MCF 10A (cell line): ENCODE data around the gene SVIL. TPM values are rescaled to one million over a fixed set of nuclear protein-coding genes. Genes with fewer than 3 reads are reported as not detected.

Experiments
- BruUV-seq: library from RNA; stranded (reverse); fragments of 400-500 nt; replicated peaks from 2 replicates; lab custom pipeline; 2021; lab: Mats Ljungman, UMichigan
- CTCF ChIA-PET: fragments of 300-600 bp; sonication (Branson Sonifier 250); formaldehyde crosslinking; extraction: SDS; loops from one replicate; lab custom pipeline; 2021; ENCODE audit warnings: antibody characterized with exemption, inconsistent platforms; lab: Yijun Ruan, JAX
- POLR2A ChIA-PET: fragments of 300-600, 350-650 bp; sonication (Branson Sonifier 250); formaldehyde crosslinking; extraction: SDS; loops from one replicate; lab custom pipeline; 2020; ENCODE audit warnings: antibody characterized with exemption, inconsistent platforms; lab: Yijun Ruan, JAX
- DNase-seq: peaks from one replicate; pipeline ENCODE4 v3.0.0-alpha.2; 2018; ENCODE audit not compliant: unreplicated experiment
- H3K27ac Mint-ChIP-seq: one replicate; pipeline ENCODE4 v1.8.0; 2022; ENCODE audit warnings: mild to moderate bottlenecking, low read depth, mixed read lengths; ENCODE audit not compliant: unreplicated experiment
- H3K27me3 Mint-ChIP-seq: one replicate; pipeline ENCODE4 v1.8.0; 2022; ENCODE audit warnings: mixed read lengths; ENCODE audit not compliant: insufficient read depth, unreplicated experiment
- H3K36me3 Mint-ChIP-seq: one replicate; pipeline ENCODE4 v1.8.0; 2022; ENCODE audit warnings: mild to moderate bottlenecking, moderate library complexity, mixed read lengths; ENCODE audit not compliant: insufficient read depth, unreplicated experiment
- H3K4me1 Mint-ChIP-seq: one replicate; pipeline ENCODE4 v1.8.0; 2022; ENCODE audit warnings: mixed read lengths; ENCODE audit not compliant: insufficient read depth, unreplicated experiment
- H3K4me3 Mint-ChIP-seq: one replicate; pipeline ENCODE4 v1.8.0; 2022; ENCODE audit warnings: mild to moderate bottlenecking, moderate library complexity, mixed read lengths; ENCODE audit not compliant: unreplicated experiment
- H3K9me3 Mint-ChIP-seq: one replicate; pipeline ENCODE4 v1.8.0; 2022; ENCODE audit warnings: mixed read lengths; ENCODE audit not compliant: unreplicated experiment
- intact Hi-C: fragments of 100-400 bp; cut with micrococcal nuclease; formaldehyde crosslinking; loops from 2 replicates; pipeline ENCODE4 v1.14.1; 2022
- total RNA-seq: library from RNA; stranded (reverse); gene quantifications from 2 replicates; pipeline ENCODE4 v1.2.3, GENCODE V29; 2022
- TF ChIP-seq, protein P1 (sequence below): fragments of 200-600 bp; IDR thresholded peaks from one replicate; pipeline ENCODE4 v1.8.0; 2022; ENCODE audit warnings: antibody characterized with exemption, mild to moderate bottlenecking; ENCODE audit not compliant: unreplicated experiment

The SVIL gene
- total RNA-seq, 1 experiment from 2014 or later = 43.3 TPM

DNA sequence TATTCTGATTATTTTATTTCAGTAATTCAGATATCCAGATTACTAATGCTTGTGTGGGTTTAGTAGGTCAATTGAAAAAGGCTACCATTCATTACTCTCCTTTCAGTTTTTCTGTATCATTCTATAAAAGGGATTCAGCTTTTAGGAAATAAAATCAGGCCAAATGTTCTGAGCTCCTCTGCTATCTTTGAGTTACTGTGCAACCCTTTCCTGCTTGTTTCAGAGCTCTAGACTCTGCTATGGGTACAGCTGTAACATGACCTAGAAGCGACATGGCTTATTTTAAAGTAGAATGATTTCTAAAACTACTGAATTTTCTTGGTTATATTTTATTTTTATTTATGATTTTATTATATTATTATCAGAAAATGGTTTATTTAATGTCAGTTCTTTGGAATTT, 203.1 kb downstream of the SVIL start:
- TF ChIP-seq, protein P1, sequence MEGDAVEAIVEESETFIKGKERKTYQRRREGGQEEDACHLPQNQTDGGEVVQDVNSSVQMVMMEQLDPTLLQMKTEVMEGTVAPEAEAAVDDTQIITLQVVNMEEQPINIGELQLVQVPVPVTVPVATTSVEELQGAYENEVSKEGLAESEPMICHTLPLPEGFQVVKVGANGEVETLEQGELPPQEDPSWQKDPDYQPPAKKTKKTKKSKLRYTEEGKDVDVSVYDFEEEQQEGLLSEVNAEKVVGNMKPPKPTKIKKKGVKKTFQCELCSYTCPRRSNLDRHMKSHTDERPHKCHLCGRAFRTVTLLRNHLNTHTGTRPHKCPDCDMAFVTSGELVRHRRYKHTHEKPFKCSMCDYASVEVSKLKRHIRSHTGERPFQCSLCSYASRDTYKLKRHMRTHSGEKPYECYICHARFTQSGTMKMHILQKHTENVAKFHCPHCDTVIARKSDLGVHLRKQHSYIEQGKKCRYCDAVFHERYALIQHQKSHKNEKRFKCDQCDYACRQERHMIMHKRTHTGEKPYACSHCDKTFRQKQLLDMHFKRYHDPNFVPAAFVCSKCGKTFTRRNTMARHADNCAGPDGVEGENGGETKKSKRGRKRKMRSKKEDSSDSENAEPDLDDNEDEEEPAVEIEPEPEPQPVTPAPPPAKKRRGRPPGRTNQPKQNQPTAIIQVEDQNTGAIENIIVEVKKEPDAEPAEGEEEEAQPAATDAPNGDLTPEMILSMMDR = no peak
- POLR2A ChIA-PET = no interaction called here
- CTCF ChIA-PET = interaction anchor here (0.6 to 0.7 kb wide), 2 partner anchors 64 to 429 kb away, joined by 3 read pairs; no protein-coding TSS in a partner anchor
- H3K9me3 Mint-ChIP-seq = no peaks in the 10 kb centered on the region
- H3K4me3 Mint-ChIP-seq = no peak overlapping the region
- DNase-seq = no peak
- no TSS peak for BruUV-seq
- peaks cover 14% of the 10 kb centered on the region for H3K27me3 Mint-ChIP-seq
- intact Hi-C loops = no loop called here
- H3K4me1 Mint-ChIP-seq = peaks cover 7% of the 10 kb centered on the region
- H3K27ac Mint-ChIP-seq = no peak overlapping the region
- peaks cover 8% of the 10 kb centered on the region for H3K36me3 Mint-ChIP-seq

DNA sequence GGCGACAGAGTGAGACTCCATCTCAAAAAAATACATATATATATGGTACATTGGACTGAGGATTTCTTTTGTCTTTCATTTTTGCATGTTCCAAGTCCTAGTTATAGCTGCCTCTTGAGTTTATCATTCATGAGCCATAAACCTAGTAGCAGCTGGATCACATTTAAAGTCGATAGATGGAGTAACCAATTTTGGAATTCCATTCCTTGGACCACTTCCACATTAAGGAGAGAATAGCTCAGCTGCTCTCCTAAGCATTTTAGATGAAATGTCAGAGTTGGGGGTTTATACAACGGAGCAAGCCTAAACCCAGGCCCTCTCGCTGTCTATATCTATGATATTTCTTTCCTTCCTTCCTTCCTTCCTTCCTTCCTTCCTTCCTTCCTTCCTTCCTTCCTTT, 204.7 kb downstream of the SVIL start:
- TF ChIP-seq, protein P1 = no peak
- Mint-ChIP-seq H3K36me3 (peaks cover 8% of the 10 kb centered on the region), H3K27ac (no peak overlapping the region), H3K4me3 (no peak overlapping the region), H3K9me3 (no peaks in the 10 kb centered on the region), H3K4me1 (peaks cover 12% of the 10 kb centered on the region), H3K27me3 (peaks cover 14% of the 10 kb centered on the region)
- DNase-seq = no peak
- BruUV-seq = no TSS peak
- ChIA-PET POLR2A (interaction anchor here (0.9 kb wide), 1 partner anchor 66 kb away, joined by 3 read pairs; no protein-coding TSS in a partner anchor), CTCF (interaction anchor here (0.6 to 1.9 kb wide), 5 partner anchors 16 to 681 kb away, joined by 3 to 8 read pairs (median 4); no protein-coding TSS in a partner anchor)
- intact Hi-C loops = no loop called here

DNA sequence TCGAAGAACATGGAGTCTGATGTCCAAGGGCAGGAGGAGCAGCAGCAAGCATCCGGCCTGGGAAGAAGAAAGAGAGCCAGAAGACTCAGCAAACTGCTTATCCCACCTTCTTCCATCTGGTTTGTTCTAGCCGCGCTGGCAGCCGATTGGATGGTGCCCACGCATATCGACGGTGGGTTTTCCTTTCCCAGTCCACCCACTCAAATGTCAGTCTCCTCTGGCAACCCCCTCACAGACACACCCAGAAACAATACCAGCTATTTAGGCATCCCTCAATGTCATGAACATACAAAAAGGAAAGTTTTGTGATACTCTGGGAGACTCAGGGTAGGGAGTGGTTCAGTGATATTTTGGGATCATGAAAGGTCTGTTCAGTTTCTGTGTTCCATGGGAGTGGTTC, 206.3 kb downstream of the SVIL start:
- H3K27me3 Mint-ChIP-seq = peaks cover 14% of the 10 kb centered on the region
- no peak for DNase-seq
- ChIA-PET CTCF (interaction anchor here (1.3 to 1.9 kb wide), 3 partner anchors 17 to 69 kb away, joined by 3 to 6 read pairs (median 4); no protein-coding TSS in a partner anchor), POLR2A (no interaction called here)
- H3K4me3 Mint-ChIP-seq = no peak overlapping the region
- peaks cover 16% of the 10 kb centered on the region for H3K36me3 Mint-ChIP-seq
- H3K4me1 Mint-ChIP-seq = peaks cover 12% of the 10 kb centered on the region
- no peak overlapping the region for H3K27ac Mint-ChIP-seq
- TF ChIP-seq, protein P1 = no peak
- H3K9me3 Mint-ChIP-seq = no peaks in the 10 kb centered on the region
- no TSS peak for BruUV-seq
- intact Hi-C loops = no loop called here

DNA sequence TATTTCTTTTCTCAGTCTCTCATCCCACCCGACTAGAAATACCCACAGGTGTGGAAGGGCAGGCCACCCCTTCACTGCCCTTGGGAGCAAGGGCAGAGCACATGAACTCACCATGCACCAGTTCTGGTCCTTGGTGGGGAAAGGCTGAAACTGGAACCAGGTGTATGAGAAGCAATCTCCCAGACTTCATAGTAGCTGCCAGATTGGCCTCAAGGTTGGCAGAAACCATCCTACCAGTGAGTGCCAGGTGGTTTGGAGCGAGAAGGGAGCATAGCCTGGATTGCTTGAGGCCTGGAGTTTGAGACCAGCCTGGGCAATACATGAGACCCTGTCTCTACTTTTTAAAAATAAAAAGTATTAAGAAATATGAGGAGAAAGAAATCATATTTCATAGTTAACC, 207.1 kb downstream of the SVIL start:
- CTCF ChIA-PET = interaction anchor here (1.3 kb wide), 1 partner anchor 38 kb away, joined by 3 read pairs; no protein-coding TSS in a partner anchor
- intact Hi-C loops = no loop called here
- DNase-seq = no peak
- TF ChIP-seq, protein P1 = no peak
- H3K27me3 Mint-ChIP-seq = peaks cover 14% of the 10 kb centered on the region
- POLR2A ChIA-PET = no interaction called here
- no TSS peak for BruUV-seq
- H3K36me3 Mint-ChIP-seq = peaks cover 16% of the 10 kb centered on the region
- H3K4me1 Mint-ChIP-seq = peaks cover 12% of the 10 kb centered on the region
- no peaks in the 10 kb centered on the region for H3K9me3 Mint-ChIP-seq
- H3K27ac Mint-ChIP-seq = no peak overlapping the region
- H3K4me3 Mint-ChIP-seq = no peak overlapping the region
